Measurements from ENCODE around the gene KPNA5.
"Not testable (repeated sequence)": the region's sequence is repeated elsewhere in the genome, so short reads cannot be mapped to it uniquely, and the experiment has no call there.

The KPNA5 gene

GRCh38 chr6:116703888-116704287 lies 22.9 kb downstream of the KPNA5 start:
- DNase-seq (ENCODE audit: low spot score) = not testable (repeated sequence)

GRCh38 chr6:116705917-116706316 lies 24.9 kb downstream of the KPNA5 start:
- no peak for DNase-seq (ENCODE audit: low spot score)

GRCh38 chr6:116714296-116714695 lies 33.3 kb downstream of the KPNA5 start:
- DNase-seq (ENCODE audit: low spot score) = no peak

- no peak for DNase-seq (ENCODE audit: low spot score)
These were observed 33.8 kb downstream of the KPNA5 start for GRCh38 chr6:116714761-116715160.

GRCh38 chr6:116726947-116727346 lies 45.9 kb downstream of the KPNA5 start:
- DNase-seq (ENCODE audit: low spot score) = no peak

- DNase-seq (ENCODE audit: low spot score) = no peak
These were observed 49.5 kb downstream of the KPNA5 start for GRCh38 chr6:116730513-116730912.

- no peak for DNase-seq (ENCODE audit: low spot score)
These were observed 56.0 kb downstream of the KPNA5 start for GRCh38 chr6:116737004-116737403.

- not testable (repeated sequence) for DNase-seq (ENCODE audit: low spot score)
These were observed 59.5 kb downstream of the KPNA5 start for GRCh38 chr6:116740486-116740885.

- DNase-seq (ENCODE audit: low spot score) = no peak
These were observed 60.6 kb downstream of the KPNA5 start for GRCh38 chr6:116741571-116741970.

- no peak for DNase-seq (ENCODE audit: low spot score)
These were observed 64.2 kb downstream of the KPNA5 start for GRCh38 chr6:116745176-116745575.

- no peak for DNase-seq (ENCODE audit: low spot score)
These were observed 80.8 kb downstream of the KPNA5 start for GRCh38 chr6:116761779-116762178.

GRCh38 chr6:116762235-116762634 lies 81.2 kb downstream of the KPNA5 start:
- DNase-seq (ENCODE audit: low spot score) = no peak

GRCh38 chr6:116763048-116763447 lies 82.0 kb downstream of the KPNA5 start:
- DNase-seq (ENCODE audit: low spot score) = no peak

- no peak for DNase-seq (ENCODE audit: low spot score)
These were observed 83.1 kb downstream of the KPNA5 start for GRCh38 chr6:116763906-116764628.

GRCh38 chr6:116764629-116764960 lies 83.6 kb downstream of the KPNA5 start:
- no peak for DNase-seq (ENCODE audit: low spot score)

GRCh38 chr6:116764961-116765841 lies 84.2 kb downstream of the KPNA5 start, which contains the start of gene FAM162B:
Gene FAM162B, minus strand, starts transcription at chr6:116765719. Its CDS starts 143 bp downstream, at chr6:116765576.
- DNase-seq (ENCODE audit: low spot score) = no peak

- no peak for DNase-seq (ENCODE audit: low spot score)
These were observed 85.6 kb downstream of the KPNA5 start for GRCh38 chr6:116766506-116767176.

- DNase-seq (ENCODE audit: low spot score) = no peak
These were observed 86.7 kb downstream of the KPNA5 start for GRCh38 chr6:116767715-116768114.

GRCh38 chr6:116772450-116772849 lies 91.4 kb downstream of the KPNA5 start:
- no peak for DNase-seq (ENCODE audit: low spot score)

GRCh38 chr6:116773886-116774285 lies 92.9 kb downstream of the KPNA5 start:
- no peak for DNase-seq (ENCODE audit: low spot score)

GRCh38 chr6:116779573-116780164 lies 98.7 kb downstream of the KPNA5 start:
- DNase-seq (ENCODE audit: low spot score) = peak; percentile 47

- DNase-seq (ENCODE audit: low spot score) = no peak
These were observed 102.8 kb downstream of the KPNA5 start for GRCh38 chr6:116783852-116784251.

Measured in pons (tissue), 1 donor.